Upper lobe of right lung (tissue), 1 donor: ENCODE data around the gene LGR6. TPM values are rescaled to one million over a fixed set of nuclear protein-coding genes. Genes with fewer than 3 reads are reported as not detected.

Source experiments
- ATAC-seq: fragments of 200-7000 bp; cut with Tn5 transposase; one replicate; pipeline ENCODE4 v1.9.1; 2020; ENCODE audit warnings: mild to moderate bottlenecking, moderate library complexity
- DNase-seq: peaks from one replicate; pipeline ENCODE4 v3.0.0-alpha.2; 2020
- H3K27ac ChIP-seq: fragments of 200-600 bp; one replicate; pipeline ENCODE4 v1.8.0; 2022
- H3K27me3 ChIP-seq: fragments of 200-600 bp; one replicate; pipeline ENCODE4 v1.8.0; 2022; ENCODE audit warnings: mild to moderate bottlenecking
- H3K36me3 ChIP-seq: fragments of 200-600 bp; one replicate; pipeline ENCODE4 v1.8.0; 2022
- H3K4me1 ChIP-seq: fragments of 200-600 bp; one replicate; pipeline ENCODE4 v1.8.0; 2022
- H3K4me3 ChIP-seq: fragments of 200-600 bp; one replicate; pipeline ENCODE4 v1.8.0; 2022; ENCODE audit warnings: mild to moderate bottlenecking
- H3K9me3 ChIP-seq: fragments of 200-600 bp; one replicate; pipeline ENCODE4 v1.8.0; 2022
- CTCF ChIP-seq: fragments of 200-600 bp; IDR thresholded peaks from one replicate; pipeline ENCODE4 v1.8.0; 2022; ENCODE audit warnings: antibody characterized with exemption
- intact Hi-C: fragments of 100-400 bp; cut with DNase I; formaldehyde crosslinking; loops from one replicate; pipeline ENCODE4 v1.11.0; 2022
- total RNA-seq: library from RNA; stranded (reverse); fragmentation: NEBNext Ultra II Directional; extraction: Animal tissue kit (Norgen Biotek cat#: 25700); gene quantifications from one replicate; pipeline ENCODE4 v1.2.1, GENCODE V29; 2021
- donor health status: DM: no; HTN: yes; CAD: no; lungs with severe emphysema.

The LGR6 gene
- total RNA-seq, 1 donor from 2014 or later: 1.8 TPM

- ATAC-seq (no peak), DNase-seq (no peak)
- intact Hi-C loops: no loop called here
- Histone ChIP-seq H3K36me3 (no peaks in the 10 kb centered on the region), H3K27me3 (no peaks in the 10 kb centered on the region), H3K9me3 (no peaks in the 10 kb centered on the region), H3K4me1 (no peaks in the 10 kb centered on the region), H3K27ac (no peak overlapping the region), H3K4me3 (no peak overlapping the region)
- no peak for TF ChIP-seq CTCF
Observed at GRCh38 chr1:202244841-202245261, 51.3 kb downstream of the LGR6 start.

GRCh38 chr1:202245391-202245790 is 51.8 kb downstream of the LGR6 start:
- intact Hi-C loops: no loop called here
- ATAC-seq: no peak
- Histone ChIP-seq H3K4me3 (no peak overlapping the region), H3K9me3 (no peaks in the 10 kb centered on the region), H3K27me3 (no peaks in the 10 kb centered on the region), H3K4me1 (no peaks in the 10 kb centered on the region), H3K36me3 (no peaks in the 10 kb centered on the region), H3K27ac (no peak overlapping the region)
- no peak for DNase-seq
- TF ChIP-seq CTCF: no peak

- intact Hi-C loops: no loop called here
- Histone ChIP-seq H3K4me3 (no peak overlapping the region), H3K36me3 (no peaks in the 10 kb centered on the region), H3K9me3 (no peaks in the 10 kb centered on the region), H3K27ac (no peak overlapping the region), H3K4me1 (no peaks in the 10 kb centered on the region), H3K27me3 (no peaks in the 10 kb centered on the region)
- ATAC-seq (no peak), DNase-seq (no peak)
- TF ChIP-seq CTCF: no peak
Observed at GRCh38 chr1:202247104-202247503, 53.5 kb downstream of the LGR6 start.

GRCh38 chr1:202247837-202248795 is 54.5 kb downstream of the LGR6 start:
- H3K27me3 ChIP-seq: no peaks in the 10 kb centered on the region
- H3K9me3 ChIP-seq: no peaks in the 10 kb centered on the region
- DNase-seq (no peak), ATAC-seq (no peak)
- intact Hi-C loops: no loop called here
- no peak overlapping the region for H3K4me3 ChIP-seq
- H3K36me3 ChIP-seq: no peaks in the 10 kb centered on the region
- no peak overlapping the region for H3K27ac ChIP-seq
- no peaks in the 10 kb centered on the region for H3K4me1 ChIP-seq
- TF ChIP-seq CTCF: no peak

GRCh38 chr1:202248861-202249260 is 55.3 kb downstream of the LGR6 start:
- no peaks in the 10 kb centered on the region for H3K4me1 ChIP-seq
- TF ChIP-seq CTCF: no peak
- intact Hi-C loops: no loop called here
- H3K36me3 ChIP-seq: no peaks in the 10 kb centered on the region
- H3K4me3 ChIP-seq: no peak overlapping the region
- DNase-seq: no peak
- no peak for ATAC-seq
- no peaks in the 10 kb centered on the region for H3K27me3 ChIP-seq
- H3K27ac ChIP-seq: no peak overlapping the region
- no peaks in the 10 kb centered on the region for H3K9me3 ChIP-seq
